Dendritic cell treated with granulocyte-macrophage colony-stimulating factor and Interleukin-4, amounts not matched to agents 40 ng/mL and 50 ng/mL, for 4 days (primary cell): ENCODE results near the gene NT5C3A.

Source experiments
- H3K27ac Mint-ChIP-seq: one replicate; pipeline ENCODE4 v1.8.0; 2022; ENCODE audit warnings: mild to moderate bottlenecking, mixed read lengths
- H3K27me3 Mint-ChIP-seq: one replicate; pipeline ENCODE4 v1.8.0; 2022; ENCODE audit warnings: mild to moderate bottlenecking, mixed read lengths
- H3K36me3 Mint-ChIP-seq: one replicate; pipeline ENCODE4 v1.8.0; 2022; ENCODE audit warnings: low read depth, mixed read lengths
- H3K4me1 Mint-ChIP-seq: one replicate; pipeline ENCODE4 v1.8.0; 2022; ENCODE audit warnings: low read depth, mixed read lengths
- H3K4me3 Mint-ChIP-seq: one replicate; pipeline ENCODE4 v1.8.0; 2022; ENCODE audit warnings: mild to moderate bottlenecking, moderate library complexity, mixed read lengths
- H3K9me3 Mint-ChIP-seq: one replicate; pipeline ENCODE4 v1.8.0; 2022; ENCODE audit warnings: mixed read lengths
- intact Hi-C: fragments of 100-400 bp; cut with micrococcal nuclease; formaldehyde crosslinking; loops from one replicate; pipeline ENCODE4 v1.15.0; 2022

The NT5C3A gene

DNA sequence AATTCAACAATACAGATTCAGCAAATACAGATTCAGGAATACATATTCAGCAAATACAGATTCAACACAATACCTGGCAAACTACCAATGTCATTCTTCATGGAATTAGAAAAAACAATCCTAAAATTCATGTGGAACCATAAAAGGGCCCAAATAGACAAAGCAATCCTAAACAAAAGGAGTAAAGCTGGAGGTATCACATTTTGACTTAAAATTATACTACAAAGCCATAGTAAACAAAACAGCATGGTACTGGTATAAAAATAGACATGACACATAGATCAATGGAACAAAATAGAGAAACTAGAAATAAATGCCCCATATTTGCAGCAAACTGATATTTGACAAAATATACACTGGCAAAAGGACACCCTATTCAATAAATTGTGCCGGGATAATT lies 3.4 kb upstream of the NT5C3A start:
- H3K36me3 Mint-ChIP-seq: peaks cover 10% of the 10 kb centered on the region
- no peak overlapping the region for H3K4me3 Mint-ChIP-seq
- intact Hi-C loops: loop anchor here (10.0 kb wide), 1 partner anchor 571 kb away; the partner anchor contains the start of genes AVL9 and LSM5
- H3K27ac Mint-ChIP-seq: no peak overlapping the region
- peaks cover 39% of the 10 kb centered on the region for H3K9me3 Mint-ChIP-seq
- H3K27me3 Mint-ChIP-seq: peaks cover 1% of the 10 kb centered on the region
- peaks cover 5% of the 10 kb centered on the region for H3K4me1 Mint-ChIP-seq

DNA sequence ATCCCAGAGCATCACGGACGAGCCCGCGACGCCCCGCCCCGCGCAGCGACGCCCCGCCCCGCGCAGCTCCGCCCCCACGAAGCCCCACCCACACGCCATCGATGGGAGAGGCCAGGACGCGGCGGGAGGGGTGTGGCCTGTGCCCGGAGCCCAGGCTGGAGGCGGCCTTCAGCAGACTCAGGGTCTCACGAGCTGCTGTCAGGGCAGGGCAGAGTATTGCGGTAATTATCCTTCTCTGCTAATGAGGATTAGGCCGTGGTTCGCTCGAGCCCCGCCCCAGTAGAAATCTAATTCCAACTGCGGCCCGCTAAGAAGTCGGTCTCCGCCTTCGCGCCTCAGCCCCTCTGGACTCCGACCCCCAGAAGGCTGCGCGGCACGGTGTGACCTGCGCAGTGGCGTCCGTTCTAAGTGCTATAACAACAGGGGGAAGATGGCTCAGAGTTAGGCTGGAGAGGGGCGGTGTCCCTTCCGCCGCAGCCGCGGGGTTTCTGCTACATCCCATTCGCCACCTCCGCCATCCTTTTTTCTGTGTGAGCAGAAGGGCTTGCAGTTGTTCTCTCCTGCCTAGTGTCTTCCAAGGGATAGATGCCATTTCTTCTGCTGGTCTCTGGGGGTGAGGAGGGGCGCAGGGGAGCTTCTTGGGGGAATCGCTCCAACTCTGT lies 337 bp upstream of the NT5C3A start:
- Mint-ChIP-seq H3K4me3 (peak overlapping the region; percentile 92), H3K36me3 (peaks cover 18% of the 10 kb centered on the region), H3K4me1 (peaks cover 28% of the 10 kb centered on the region), H3K27me3 (no peaks in the 10 kb centered on the region), H3K9me3 (peaks cover 23% of the 10 kb centered on the region), H3K27ac (peak overlapping the region; percentile 91)
- intact Hi-C loops: loop anchor here (1.0 to 10.0 kb wide), 6 partner anchors 24 to 568 kb away; partner anchors contain the start of genes AVL9, BBS9, FKBP9 and KBTBD2

DNA sequence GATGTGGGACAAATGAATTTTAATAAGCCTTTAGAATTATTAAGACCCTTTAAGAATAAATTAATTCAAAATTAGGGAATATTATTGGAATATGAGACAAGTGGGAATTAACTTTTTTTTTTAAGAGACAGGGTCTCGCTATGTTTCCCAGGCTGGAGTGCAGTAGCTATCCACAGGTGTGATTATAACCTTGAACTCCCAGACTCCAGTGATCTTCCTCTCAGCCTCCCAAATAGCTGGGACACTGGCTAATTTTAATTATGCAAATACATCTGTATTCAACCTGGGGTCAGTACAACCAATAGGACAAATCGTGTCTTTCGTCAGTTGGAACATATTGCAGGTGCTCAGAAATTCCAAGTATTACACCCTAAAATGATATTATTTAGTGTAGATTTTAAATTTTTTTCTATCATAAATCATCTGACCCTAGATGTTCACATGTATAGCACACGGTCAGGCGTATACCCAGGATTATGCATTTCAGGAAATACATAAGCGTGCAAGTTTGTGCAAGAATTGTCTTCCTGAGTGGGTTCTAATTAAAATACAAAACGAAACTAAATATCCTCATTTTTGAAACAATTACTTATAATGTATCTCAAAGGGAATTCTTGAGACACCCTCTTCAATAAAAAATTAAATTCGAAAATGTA lies 1.2 kb downstream of the NT5C3A start:
- H3K9me3 Mint-ChIP-seq: peaks cover 19% of the 10 kb centered on the region
- no peaks in the 10 kb centered on the region for H3K27me3 Mint-ChIP-seq
- H3K4me1 Mint-ChIP-seq: peaks cover 32% of the 10 kb centered on the region

DNA sequence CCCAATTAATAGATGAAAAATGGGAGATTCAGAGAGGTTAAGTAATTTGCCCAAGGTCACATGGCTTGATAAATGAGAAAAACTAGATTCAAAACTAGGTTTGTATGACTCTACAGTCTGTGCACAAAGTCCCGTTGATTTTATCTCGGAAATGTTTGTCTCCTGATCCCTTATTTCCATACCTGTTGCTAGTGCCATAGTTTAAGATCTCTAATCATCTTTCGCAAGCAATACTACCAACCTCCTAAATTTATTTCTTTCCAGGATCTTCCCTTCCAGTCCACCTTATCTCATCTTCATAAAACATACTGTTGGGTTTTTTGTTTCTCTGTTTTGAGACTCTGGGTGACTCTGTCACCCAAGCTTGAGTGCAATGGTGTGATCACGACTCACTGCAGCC lies 2.9 kb downstream of the NT5C3A start:
- peaks cover 32% of the 10 kb centered on the region for H3K4me1 Mint-ChIP-seq
- peaks cover 2% of the 10 kb centered on the region for H3K9me3 Mint-ChIP-seq
- H3K27me3 Mint-ChIP-seq: no peaks in the 10 kb centered on the region
- no peak overlapping the region for H3K27ac Mint-ChIP-seq
- intact Hi-C loops: loop anchor here (5.0 to 10.0 kb wide), 3 partner anchors 102 to 565 kb away; partner anchors contain the start of genes AVL9, FKBP9, KBTBD2 and LSM5
- H3K4me3 Mint-ChIP-seq: no peak overlapping the region
- H3K36me3 Mint-ChIP-seq: peaks cover 24% of the 10 kb centered on the region

More for the DNA sequence above, 1.2 kb downstream of the NT5C3A start:
- H3K4me3 Mint-ChIP-seq: peak overlapping the region; percentile 92
- H3K27ac Mint-ChIP-seq: peak overlapping the region; percentile 91
- peaks cover 24% of the 10 kb centered on the region for H3K36me3 Mint-ChIP-seq
- intact Hi-C loops: loop anchor here (5.0 to 10.0 kb wide), 3 partner anchors 104 to 567 kb away; partner anchors contain the start of genes AVL9, FKBP9, KBTBD2 and LSM5

DNA sequence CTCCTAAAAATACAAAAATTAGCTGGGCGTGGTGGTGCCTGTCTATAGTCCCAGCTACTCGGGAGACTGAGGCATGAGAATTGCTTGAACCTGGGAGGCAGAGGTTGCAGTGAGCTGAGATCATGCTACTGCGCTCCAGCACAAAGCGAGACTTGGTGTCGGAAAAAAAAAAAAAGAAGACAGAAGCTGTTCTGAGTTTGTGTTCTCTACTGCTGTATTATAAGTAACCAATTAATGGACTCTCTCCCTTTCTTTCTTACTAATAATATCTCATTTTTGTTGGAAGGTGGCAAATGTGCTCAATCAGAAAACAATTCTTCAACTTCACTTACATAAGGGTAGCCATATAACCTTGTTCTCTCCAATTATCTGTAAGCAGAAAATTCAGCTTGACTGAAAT lies 7.4 kb downstream of the NT5C3A start:
- H3K4me3 Mint-ChIP-seq: no peak overlapping the region
- H3K4me1 Mint-ChIP-seq: peaks cover 42% of the 10 kb centered on the region
- H3K27ac Mint-ChIP-seq: no peak overlapping the region

GRCh38 chr7:33054261-33054964 lies 8.2 kb downstream of the NT5C3A start:
- peaks cover 8% of the 10 kb centered on the region for H3K36me3 Mint-ChIP-seq
- H3K4me1 Mint-ChIP-seq: peaks cover 37% of the 10 kb centered on the region
- H3K9me3 Mint-ChIP-seq: no peaks in the 10 kb centered on the region
- no peaks in the 10 kb centered on the region for H3K27me3 Mint-ChIP-seq
- H3K4me3 Mint-ChIP-seq: no peak overlapping the region
- no peak overlapping the region for H3K27ac Mint-ChIP-seq
- intact Hi-C loops: no loop called here

More for the DNA sequence above, 7.4 kb downstream of the NT5C3A start:
- Mint-ChIP-seq H3K36me3 (peaks cover 14% of the 10 kb centered on the region), H3K27me3 (no peaks in the 10 kb centered on the region), H3K9me3 (no peaks in the 10 kb centered on the region)
- intact Hi-C loops: no loop called here

GRCh38 chr7:33053721-33054120 lies 8.9 kb downstream of the NT5C3A start:
- H3K4me3 Mint-ChIP-seq: no peak overlapping the region
- H3K27ac Mint-ChIP-seq: no peak overlapping the region
- no peaks in the 10 kb centered on the region for H3K27me3 Mint-ChIP-seq
- peaks cover 7% of the 10 kb centered on the region for H3K36me3 Mint-ChIP-seq
- intact Hi-C loops: no loop called here
- H3K9me3 Mint-ChIP-seq: no peaks in the 10 kb centered on the region
- H3K4me1 Mint-ChIP-seq: peaks cover 32% of the 10 kb centered on the region

DNA sequence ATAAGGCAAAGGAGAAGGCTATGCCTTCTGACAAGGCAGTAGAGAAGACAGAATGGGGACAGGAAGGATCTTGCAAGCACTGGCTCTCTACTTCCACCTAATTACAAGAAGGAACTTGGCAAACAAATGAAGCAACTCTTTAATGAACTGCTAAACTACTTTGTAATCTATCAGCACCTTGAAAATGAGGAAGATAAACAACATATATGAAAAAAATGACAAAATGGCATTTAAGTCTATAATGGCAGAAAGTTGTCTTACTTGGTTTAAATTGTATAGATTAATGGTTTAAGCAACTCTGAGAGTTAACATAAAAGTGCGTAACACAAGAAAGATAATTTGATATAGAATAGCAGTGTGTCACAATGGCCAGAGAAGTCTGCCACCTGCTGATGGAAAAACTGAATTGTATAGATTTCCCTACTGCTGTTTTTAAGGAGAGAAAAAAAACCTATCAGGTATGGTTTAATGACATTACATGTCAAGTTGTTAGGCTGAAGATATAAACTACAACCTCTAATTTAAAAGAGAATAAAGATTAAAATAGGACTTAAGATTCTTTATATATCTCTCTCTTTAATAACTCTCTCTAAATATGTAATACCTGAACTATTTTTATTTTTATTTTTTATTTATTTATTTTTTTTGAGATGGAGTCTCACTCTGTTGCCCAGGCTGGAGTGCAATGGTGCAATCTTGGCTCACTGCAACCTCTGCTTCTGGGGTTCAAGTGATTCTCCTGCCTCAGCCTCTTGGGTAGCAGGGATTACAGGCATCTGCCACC lies 11.8 kb downstream of the NT5C3A start:
- H3K27me3 Mint-ChIP-seq: no peaks in the 10 kb centered on the region
- H3K9me3 Mint-ChIP-seq: no peaks in the 10 kb centered on the region
- peak overlapping the region; percentile 73 for H3K27ac Mint-ChIP-seq
- peaks cover 21% of the 10 kb centered on the region for H3K4me1 Mint-ChIP-seq
- H3K36me3 Mint-ChIP-seq: no peaks in the 10 kb centered on the region
- peak overlapping the region; percentile 57 for H3K4me3 Mint-ChIP-seq
- intact Hi-C loops: loop anchor here (2.0 kb wide), 1 partner anchor 204 kb away; no protein-coding TSS in a partner anchor

DNA sequence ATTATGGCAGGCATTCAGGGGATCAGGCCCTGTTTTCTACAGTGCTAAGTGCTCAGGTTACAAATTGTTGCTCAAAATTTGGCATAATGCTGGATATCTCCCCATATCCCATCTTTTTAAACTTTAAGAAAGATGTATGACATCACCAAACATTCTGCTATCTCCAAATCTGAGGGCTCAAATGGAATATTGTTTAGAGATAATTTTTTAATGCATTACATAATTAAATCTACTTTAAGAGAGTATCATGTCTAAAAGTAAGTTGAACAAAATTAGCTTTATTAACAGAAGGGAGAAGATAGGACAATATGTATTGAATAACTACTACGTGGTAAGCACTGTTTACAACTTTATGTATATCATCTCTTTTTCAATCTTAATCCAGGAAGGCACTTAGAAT lies 13.9 kb downstream of the NT5C3A start:
- peaks cover 29% of the 10 kb centered on the region for H3K4me1 Mint-ChIP-seq
- H3K36me3 Mint-ChIP-seq: no peaks in the 10 kb centered on the region
- H3K9me3 Mint-ChIP-seq: no peaks in the 10 kb centered on the region
- no peak overlapping the region for H3K27ac Mint-ChIP-seq
- no peak overlapping the region for H3K4me3 Mint-ChIP-seq
- intact Hi-C loops: no loop called here
- no peaks in the 10 kb centered on the region for H3K27me3 Mint-ChIP-seq

GRCh38 chr7:33048257-33048656 lies 14.3 kb downstream of the NT5C3A start:
- Mint-ChIP-seq H3K4me1 (peaks cover 33% of the 10 kb centered on the region), H3K9me3 (no peaks in the 10 kb centered on the region), H3K27me3 (no peaks in the 10 kb centered on the region), H3K36me3 (no peaks in the 10 kb centered on the region), H3K4me3 (no peak overlapping the region), H3K27ac (no peak overlapping the region)
- intact Hi-C loops: no loop called here

DNA sequence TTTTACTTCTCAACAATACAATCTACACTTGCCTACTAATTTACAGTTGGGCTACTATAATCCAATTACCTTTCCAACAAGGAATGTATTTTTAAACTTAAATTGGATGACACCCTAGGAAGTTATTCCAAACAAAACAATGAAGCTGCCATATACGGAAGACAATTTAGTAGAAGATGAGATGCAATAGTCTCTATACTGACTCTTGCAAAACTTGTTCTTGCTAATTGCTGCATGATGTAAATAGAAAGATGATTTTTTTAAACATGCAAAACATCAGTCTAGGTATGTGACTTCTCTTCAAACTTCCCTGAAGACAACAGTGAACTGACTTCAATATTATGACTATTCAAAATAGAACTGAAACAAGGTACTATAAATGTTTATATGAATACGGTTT lies 17.6 kb downstream of the NT5C3A start:
- intact Hi-C loops: no loop called here
- Mint-ChIP-seq H3K4me1 (peaks cover 22% of the 10 kb centered on the region), H3K27ac (no peak overlapping the region), H3K36me3 (no peaks in the 10 kb centered on the region), H3K27me3 (no peaks in the 10 kb centered on the region), H3K4me3 (no peak overlapping the region), H3K9me3 (no peaks in the 10 kb centered on the region)

DNA sequence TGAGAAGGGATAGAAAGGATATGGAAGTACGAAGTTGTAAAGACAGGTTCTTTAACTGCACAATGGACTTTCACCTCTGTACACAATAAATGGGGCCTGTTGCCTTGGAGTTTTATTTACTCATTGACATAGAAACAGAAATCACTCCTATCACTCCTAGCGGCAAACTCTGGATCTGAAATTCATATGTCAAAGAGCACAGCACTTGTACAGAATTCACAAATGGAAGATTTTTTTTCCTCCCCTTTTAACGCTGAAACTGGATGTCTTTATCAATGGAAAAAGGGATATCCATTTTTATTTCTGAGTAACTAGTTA lies 18.2 kb downstream of the NT5C3A start:
- no peaks in the 10 kb centered on the region for H3K36me3 Mint-ChIP-seq

GRCh38 chr7:33043501-33044400 lies 18.8 kb downstream of the NT5C3A start:
- H3K9me3 Mint-ChIP-seq: no peaks in the 10 kb centered on the region
- H3K4me3 Mint-ChIP-seq: no peak overlapping the region
- intact Hi-C loops: no loop called here
- H3K27me3 Mint-ChIP-seq: no peaks in the 10 kb centered on the region
- peaks cover 29% of the 10 kb centered on the region for H3K4me1 Mint-ChIP-seq
- no peaks in the 10 kb centered on the region for H3K36me3 Mint-ChIP-seq
- peak overlapping the region; percentile 45 for H3K27ac Mint-ChIP-seq

More for the DNA sequence above, 18.2 kb downstream of the NT5C3A start:
- Mint-ChIP-seq H3K9me3 (no peaks in the 10 kb centered on the region), H3K27ac (peak overlapping the region; percentile 45), H3K4me1 (peaks cover 28% of the 10 kb centered on the region), H3K27me3 (no peaks in the 10 kb centered on the region), H3K4me3 (no peak overlapping the region)
- intact Hi-C loops: no loop called here
